ENCODE data around the gene FPR2. TPM values are rescaled to one million over a fixed set of nuclear protein-coding genes. Genes with fewer than 3 reads are reported as not detected.
"Not testable (repeated sequence)": the region's sequence is repeated elsewhere in the genome, so short reads cannot be mapped to it uniquely, and the experiment has no call there.

FPR2 gene
- total and polyA plus RNA-seq, 2 donors (not counting 3 experiments of a cell fraction or from before 2014, with no cell fraction given): not detected

GRCh38 chr19:51803967-51804366 lies 43.0 kb downstream of the FPR2 start:
- Histone ChIP-seq H3K27me3 (ENCODE audit: control insufficient read depth in 2 of 2, insufficient read depth in 2 of 2, low read length in 2 of 2) (no peaks in the 10 kb centered on the region), H3K9me3 (replicated peaks; ENCODE audit: control insufficient read depth, insufficient read depth, low read length) (no peaks in the 10 kb centered on the region), H3K27ac (ENCODE audit: insufficient read depth, low read depth, low read length) (no peak overlapping the region), H2AFZ (ENCODE audit: low read depth, low read length) (no peak overlapping the region), H3K4me1 (ENCODE audit: control insufficient read depth, extremely low read depth, insufficient read depth, low read length) (no peaks in the 10 kb centered on the region), H3K9me1 (replicated peaks; ENCODE audit: control insufficient read depth, extremely low read depth, insufficient read depth, low read length) (no peaks in the 10 kb centered on the region), H3K9ac (replicated peaks; ENCODE audit: extremely low read depth, insufficient read depth, low read length) (no peak overlapping the region), H3K36me3 (ENCODE audit: control insufficient read depth in 2 of 2, extremely low read depth in 1 of 2, insufficient read depth in 2 of 2, low read length in 2 of 2) (no peaks in the 10 kb centered on the region), H3K4me2 (ENCODE audit: insufficient read depth, low read length) (no peak overlapping the region), H3K4me3 (replicated peaks in 1 of 3; ENCODE audit: insufficient read depth in 1 of 3, low read depth in 1 of 3, low read length in 3 of 3) (no peak overlapping the region), H4K20me1 (replicated peaks; ENCODE audit: control insufficient read depth, extremely low read depth, insufficient read depth, low read length) (no peaks in the 10 kb centered on the region), H3K79me2 (ENCODE audit: control insufficient read depth, insufficient read depth, low read length) (no peaks in the 10 kb centered on the region)
- no TSS peak for BruUV-seq (replicated peaks)
- CTCF ChIA-PET: no interaction called here
- FAIRE-seq (no peak), DNase-seq (ENCODE audit: low read depth, low spot score) (no peak)
- dilution Hi-C loops (cut with MboI; ENCODE audit: extremely low pct_ligation_motif_present, low sequenced_read_pairs) (no loop called here), intact Hi-C loops (cut with micrococcal nuclease) (no loop called here)
- POLR2A ChIA-PET: no interaction called here
- TF ChIP-seq POLR2AphosphoS5 (IDR thresholded peaks at IDR 0.05; ENCODE audit: insufficient read depth, low read depth, low read length) (no peak), JUN (IDR thresholded peaks at IDR 0.05; ENCODE audit: borderline replicate concordance, insufficient read depth, insufficient read length, low read depth) (no peak), POLR2A (IDR thresholded peaks at IDR 0.05; ENCODE audit: low read depth, low read length) (no peak), EZH2 (IDR thresholded peaks at IDR 0.05; ENCODE audit: borderline replicate concordance, low read depth, low read length, severe bottlenecking) (no peak), GATA2 (IDR thresholded peaks at IDR 0.05; ENCODE audit: insufficient read depth, insufficient read length, low read depth, low read length) (no peak), FOS (IDR thresholded peaks at IDR 0.05; ENCODE audit: borderline replicate concordance, insufficient read depth, low read length) (no peak)
- TF ChIP-seq, protein P1, sequence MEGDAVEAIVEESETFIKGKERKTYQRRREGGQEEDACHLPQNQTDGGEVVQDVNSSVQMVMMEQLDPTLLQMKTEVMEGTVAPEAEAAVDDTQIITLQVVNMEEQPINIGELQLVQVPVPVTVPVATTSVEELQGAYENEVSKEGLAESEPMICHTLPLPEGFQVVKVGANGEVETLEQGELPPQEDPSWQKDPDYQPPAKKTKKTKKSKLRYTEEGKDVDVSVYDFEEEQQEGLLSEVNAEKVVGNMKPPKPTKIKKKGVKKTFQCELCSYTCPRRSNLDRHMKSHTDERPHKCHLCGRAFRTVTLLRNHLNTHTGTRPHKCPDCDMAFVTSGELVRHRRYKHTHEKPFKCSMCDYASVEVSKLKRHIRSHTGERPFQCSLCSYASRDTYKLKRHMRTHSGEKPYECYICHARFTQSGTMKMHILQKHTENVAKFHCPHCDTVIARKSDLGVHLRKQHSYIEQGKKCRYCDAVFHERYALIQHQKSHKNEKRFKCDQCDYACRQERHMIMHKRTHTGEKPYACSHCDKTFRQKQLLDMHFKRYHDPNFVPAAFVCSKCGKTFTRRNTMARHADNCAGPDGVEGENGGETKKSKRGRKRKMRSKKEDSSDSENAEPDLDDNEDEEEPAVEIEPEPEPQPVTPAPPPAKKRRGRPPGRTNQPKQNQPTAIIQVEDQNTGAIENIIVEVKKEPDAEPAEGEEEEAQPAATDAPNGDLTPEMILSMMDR (IDR thresholded peaks at IDR 0.05; ENCODE audit: extremely low read depth in 1 of 2, insufficient read depth in 1 of 2, low read depth in 1 of 2, low read length in 2 of 2): no peak

- BruUV-seq (replicated peaks); H3K4me2 ChIP-seq (ENCODE audit: insufficient read depth, low read length); H3K9me3 ChIP-seq (replicated peaks; ENCODE audit: control insufficient read depth, insufficient read depth, low read length); POLR2A ChIA-PET; H3K4me3 ChIP-seq (replicated peaks in 1 of 3; ENCODE audit: insufficient read depth in 1 of 3, low read depth in 1 of 3, low read length in 3 of 3); H4K20me1 ChIP-seq (replicated peaks; ENCODE audit: control insufficient read depth, extremely low read depth, insufficient read depth, low read length); H2AFZ ChIP-seq (ENCODE audit: low read depth, low read length); H3K4me1 ChIP-seq (ENCODE audit: control insufficient read depth, extremely low read depth, insufficient read depth, low read length); H3K9ac ChIP-seq (replicated peaks; ENCODE audit: extremely low read depth, insufficient read depth, low read length); H3K9me1 ChIP-seq (replicated peaks; ENCODE audit: control insufficient read depth, extremely low read depth, insufficient read depth, low read length); H3K27ac ChIP-seq (ENCODE audit: insufficient read depth, low read depth, low read length); CTCF ChIA-PET; intact Hi-C loops (cut with micrococcal nuclease); DNase-seq (ENCODE audit: low read depth, low spot score); FAIRE-seq; H3K79me2 ChIP-seq (ENCODE audit: control insufficient read depth, insufficient read depth, low read length); H3K27me3 ChIP-seq (ENCODE audit: control insufficient read depth in 2 of 2, insufficient read depth in 2 of 2, low read length in 2 of 2); H3K36me3 ChIP-seq (ENCODE audit: control insufficient read depth in 2 of 2, extremely low read depth in 1 of 2, insufficient read depth in 2 of 2, low read length in 2 of 2); dilution Hi-C loops (cut with MboI; ENCODE audit: extremely low pct_ligation_motif_present, low sequenced_read_pairs): not testable (repeated sequence)
Measured at GRCh38 chr19:51804789-51805188, 43.8 kb downstream of the FPR2 start.

GRCh38 chr19:51805396-51805795 lies 44.4 kb downstream of the FPR2 start:
- CTCF ChIA-PET; H3K27me3 ChIP-seq (ENCODE audit: control insufficient read depth in 2 of 2, insufficient read depth in 2 of 2, low read length in 2 of 2); H3K4me1 ChIP-seq (ENCODE audit: control insufficient read depth, extremely low read depth, insufficient read depth, low read length); H3K27ac ChIP-seq (ENCODE audit: insufficient read depth, low read depth, low read length); FAIRE-seq; H2AFZ ChIP-seq (ENCODE audit: low read depth, low read length); intact Hi-C loops (cut with micrococcal nuclease); BruUV-seq (replicated peaks); DNase-seq (ENCODE audit: low read depth, low spot score); POLR2A ChIA-PET; H3K9me3 ChIP-seq (replicated peaks; ENCODE audit: control insufficient read depth, insufficient read depth, low read length); H3K9me1 ChIP-seq (replicated peaks; ENCODE audit: control insufficient read depth, extremely low read depth, insufficient read depth, low read length); dilution Hi-C loops (cut with MboI; ENCODE audit: extremely low pct_ligation_motif_present, low sequenced_read_pairs); H3K36me3 ChIP-seq (ENCODE audit: control insufficient read depth in 2 of 2, extremely low read depth in 1 of 2, insufficient read depth in 2 of 2, low read length in 2 of 2); H3K79me2 ChIP-seq (ENCODE audit: control insufficient read depth, insufficient read depth, low read length); H3K4me3 ChIP-seq (replicated peaks in 1 of 3; ENCODE audit: insufficient read depth in 1 of 3, low read depth in 1 of 3, low read length in 3 of 3); H4K20me1 ChIP-seq (replicated peaks; ENCODE audit: control insufficient read depth, extremely low read depth, insufficient read depth, low read length); H3K9ac ChIP-seq (replicated peaks; ENCODE audit: extremely low read depth, insufficient read depth, low read length); H3K4me2 ChIP-seq (ENCODE audit: insufficient read depth, low read length): not testable (repeated sequence)

All from endothelial cell of umbilical vein (primary cell).